NOMO-1 treated with DMSO at 0.1 percent for 48 hours (cell line): ENCODE measurements around the gene PEX11A.

Experiments
- DNase-seq: peaks from one replicate; lab custom pipeline; 2025; ENCODE audit not compliant: unreplicated experiment; lab: John Stamatoyannopoulos, UW

Gene PEX11A

GRCh38 chr15:89631902-89632264 is 58.7 kb downstream of the PEX11A start:
- no peak for DNase-seq
